ENCODE measurements around the gene TMEM88. TPM values are rescaled to one million over a fixed set of nuclear protein-coding genes. Genes with fewer than 3 reads are reported as not detected.

Gene TMEM88
- total and polyA plus RNA-seq, 2 of the 13 experiments (the other 11 are each of a cell fraction or from before 2014, with no cell fraction given): 0.31 to 0.66 TPM

DNA sequence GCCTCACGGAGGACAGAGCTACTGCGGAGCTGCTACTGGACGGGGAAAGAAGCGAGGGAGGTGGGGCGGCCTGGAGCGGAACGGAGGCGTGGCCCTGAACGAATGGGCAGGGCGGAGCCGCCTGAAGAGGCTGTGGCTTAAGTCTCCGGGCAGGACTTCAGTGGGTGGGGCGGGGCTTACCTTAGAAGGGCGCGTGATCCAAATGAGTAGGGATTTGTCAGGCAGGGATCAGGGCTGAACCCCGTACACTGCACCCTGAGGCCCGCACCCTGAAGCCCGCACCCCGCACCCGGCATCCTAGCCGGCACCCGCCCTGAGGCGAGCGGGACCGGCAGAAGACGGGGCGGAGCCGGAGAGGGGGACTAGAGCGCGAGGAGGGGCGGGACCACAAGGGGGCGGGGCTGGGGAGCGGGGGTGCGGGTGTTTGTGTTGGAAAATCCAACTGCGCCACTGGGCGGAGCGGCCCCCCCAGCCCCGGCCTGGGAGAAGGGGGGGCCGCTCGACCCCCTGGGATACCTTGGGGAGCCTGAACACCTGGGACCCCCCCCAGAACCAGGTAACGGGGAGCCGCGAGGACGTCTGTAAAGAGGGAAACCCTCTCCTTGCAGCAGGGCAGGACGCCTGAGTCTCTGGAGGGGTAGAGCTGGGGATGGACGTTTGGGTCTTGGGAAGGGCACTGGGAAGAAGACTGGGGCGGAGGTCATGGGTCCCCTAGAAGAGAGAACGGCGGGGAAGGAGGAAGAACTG is 20.9 kb upstream of the TMEM88 start, which contains the start of gene KDM6B (continued):
- TF ChIP-seq ZNF776 (CRISPR knock-in tag; IDR thresholded peaks at IDR 0.05) (peak; percentile 41; the same call in 1 of the 2 replicates), AGO1 (IDR thresholded peaks at IDR 0.05; ENCODE audit: low read depth, low read length, poor library complexity, severe bottlenecking) (peak; percentile 92), MYNN (CRISPR knock-in tag; IDR thresholded peaks at IDR 0.05; ENCODE audit: low read depth) (no peak), TOE1 (CRISPR knock-in tag; IDR thresholded peaks at IDR 0.05) (no peak), ZNF678 (CRISPR knock-in tag; IDR thresholded peaks at IDR 0.05) (no peak), CBFB (CRISPR knock-in tag; IDR thresholded peaks at IDR 0.05) (no peak), YEATS2 (CRISPR knock-in tag; IDR thresholded peaks at IDR 0.05; ENCODE audit: borderline replicate concordance) (no peak), NFYB (CRISPR knock-in tag; IDR thresholded peaks at IDR 0.05) (no peak), MAFK (conservative IDR thresholded peaks at IDR 0.05 in 1 of 2, IDR thresholded peaks at IDR 0.05 in 1 of 2; ENCODE audit: low read length in 2 of 2) (no peak), KDM2A (CRISPR knock-in tag; IDR thresholded peaks at IDR 0.05; ENCODE audit: borderline replicate concordance, low read depth) (no peak), ZFP36L2 (CRISPR knock-in tag; IDR thresholded peaks at IDR 0.05) (no peak), PAWR (CRISPR knock-in tag; IDR thresholded peaks at IDR 0.05; ENCODE audit: borderline replicate concordance) (no peak), ZNF703 (CRISPR knock-in tag; IDR thresholded peaks at IDR 0.05; ENCODE audit: borderline replicate concordance) (no peak), SP5 (CRISPR knock-in tag; IDR thresholded peaks at IDR 0.05; ENCODE audit: borderline replicate concordance, low read depth) (peak; percentile 45; the same call in 1 of the 2 replicates), ZNF317 (CRISPR knock-in tag; IDR thresholded peaks at IDR 0.05) (no peak), SRY (CRISPR knock-in tag; IDR thresholded peaks at IDR 0.05) (no peak), ZNF367 (CRISPR knock-in tag; IDR thresholded peaks at IDR 0.05; ENCODE audit: borderline replicate concordance) (no peak), ARNTL (CRISPR knock-in tag; IDR thresholded peaks at IDR 0.05) (no peak), ZNF564 (CRISPR knock-in tag; IDR thresholded peaks at IDR 0.05) (no peak), HMGXB3 (CRISPR knock-in tag; IDR thresholded peaks at IDR 0.05; ENCODE audit: borderline replicate concordance) (no peak)
- TF ChIP-seq, protein P1, sequence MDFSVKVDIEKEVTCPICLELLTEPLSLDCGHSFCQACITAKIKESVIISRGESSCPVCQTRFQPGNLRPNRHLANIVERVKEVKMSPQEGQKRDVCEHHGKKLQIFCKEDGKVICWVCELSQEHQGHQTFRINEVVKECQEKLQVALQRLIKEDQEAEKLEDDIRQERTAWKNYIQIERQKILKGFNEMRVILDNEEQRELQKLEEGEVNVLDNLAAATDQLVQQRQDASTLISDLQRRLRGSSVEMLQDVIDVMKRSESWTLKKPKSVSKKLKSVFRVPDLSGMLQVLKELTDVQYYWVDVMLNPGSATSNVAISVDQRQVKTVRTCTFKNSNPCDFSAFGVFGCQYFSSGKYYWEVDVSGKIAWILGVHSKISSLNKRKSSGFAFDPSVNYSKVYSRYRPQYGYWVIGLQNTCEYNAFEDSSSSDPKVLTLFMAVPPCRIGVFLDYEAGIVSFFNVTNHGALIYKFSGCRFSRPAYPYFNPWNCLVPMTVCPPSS (IDR thresholded peaks at IDR 0.05): no peak
- TF ChIP-seq, protein P2, sequence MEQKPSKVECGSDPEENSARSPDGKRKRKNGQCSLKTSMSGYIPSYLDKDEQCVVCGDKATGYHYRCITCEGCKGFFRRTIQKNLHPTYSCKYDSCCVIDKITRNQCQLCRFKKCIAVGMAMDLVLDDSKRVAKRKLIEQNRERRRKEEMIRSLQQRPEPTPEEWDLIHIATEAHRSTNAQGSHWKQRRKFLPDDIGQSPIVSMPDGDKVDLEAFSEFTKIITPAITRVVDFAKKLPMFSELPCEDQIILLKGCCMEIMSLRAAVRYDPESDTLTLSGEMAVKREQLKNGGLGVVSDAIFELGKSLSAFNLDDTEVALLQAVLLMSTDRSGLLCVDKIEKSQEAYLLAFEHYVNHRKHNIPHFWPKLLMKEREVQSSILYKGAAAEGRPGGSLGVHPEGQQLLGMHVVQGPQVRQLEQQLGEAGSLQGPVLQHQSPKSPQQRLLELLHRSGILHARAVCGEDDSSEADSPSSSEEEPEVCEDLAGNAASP (CRISPR knock-in tag; IDR thresholded peaks at IDR 0.05; ENCODE audit: borderline replicate concordance): no peak

Measured in HepG2 (cell line).